Caco-2 (cell line): ENCODE results near the gene TPX2. TPM values are rescaled to one million over a fixed set of nuclear protein-coding genes. Genes with fewer than 3 reads are reported as not detected.
A peak's percentile ranks its signal among the peaks of the same experiment; 100 is the strongest.

ENCODE experiments used
- BruUV-seq: library from RNA; stranded (reverse); fragments of 400-500 nt; replicated peaks from 2 replicates; lab custom pipeline; 2021; lab: Mats Ljungman, UMichigan
- CTCF ChIA-PET: fragments of 300-600 bp; sonication (Branson Sonifier 250); formaldehyde crosslinking; loops from one replicate; lab custom pipeline; 2022; ENCODE audit warnings: antibody characterized with exemption; lab: Charles Lee
- POLR2A ChIA-PET: fragments of 300-600 bp; sonication (Branson Sonifier 250); formaldehyde crosslinking; loops from one replicate; lab custom pipeline; 2022; ENCODE audit warnings: antibody characterized with exemption; lab: Charles Lee
- DNase-seq, 2 experiments: peaks; one replicate each; pipeline versions ENCODE4 v3.0.0 to v3.0.0-alpha.2; 2020 to 2022
- H3K27me3 ChIP-seq: replicated peaks from 2 replicates; pipeline ENCODE4 v1.6.0; 2011; ENCODE audit warnings: low read length; ENCODE audit not compliant: control insufficient read depth, insufficient read depth
- H3K36me3 ChIP-seq: 2 replicates; pipeline ENCODE4 v1.5.1; 2011; ENCODE audit warnings: low read length; ENCODE audit not compliant: control insufficient read depth, insufficient read depth
- H3K4me1 ChIP-seq: fragments of 250-450 bp; sonication (Bioruptor Pico); 2 replicates; pipeline ENCODE4 v1.5.1; 2020; ENCODE audit warnings: mild to moderate bottlenecking
- H3K4me3 ChIP-seq: 2 replicates; pipeline ENCODE4 v1.5.1; 2011; ENCODE audit warnings: low read depth, mild to moderate bottlenecking, control low read depth, low read length
- H3K9me3 ChIP-seq: fragments of 250-450 bp; sonication (Bioruptor Pico); 2 replicates; pipeline ENCODE4 v1.5.1; 2020; ENCODE audit warnings: mild to moderate bottlenecking, moderate library complexity
- H3K27ac Mint-ChIP-seq: one replicate; pipeline ENCODE4 v1.8.0; 2022; ENCODE audit warnings: mixed read lengths; ENCODE audit not compliant: unreplicated experiment
- H3K27me3 Mint-ChIP-seq: one replicate; pipeline ENCODE4 v1.8.0; 2022; ENCODE audit warnings: mixed read lengths; ENCODE audit not compliant: insufficient read depth, unreplicated experiment
- H3K36me3 Mint-ChIP-seq: one replicate; pipeline ENCODE4 v1.8.0; 2022; ENCODE audit warnings: mild to moderate bottlenecking, mixed read lengths; ENCODE audit not compliant: insufficient read depth, unreplicated experiment
- H3K4me1 Mint-ChIP-seq: one replicate; pipeline ENCODE4 v1.8.0; 2022; ENCODE audit warnings: low read depth, mixed read lengths; ENCODE audit not compliant: unreplicated experiment
- H3K4me3 Mint-ChIP-seq: one replicate; pipeline ENCODE4 v1.8.0; 2022; ENCODE audit warnings: mild to moderate bottlenecking, moderate library complexity, mixed read lengths; ENCODE audit not compliant: unreplicated experiment
- H3K9me3 Mint-ChIP-seq: one replicate; pipeline ENCODE4 v1.8.0; 2022; ENCODE audit warnings: mixed read lengths; ENCODE audit not compliant: unreplicated experiment
- CTCF ChIP-seq, 2 experiments: fragments of 200-600 bp in 1 of 2; IDR thresholded peaks; 1 replicate in 1 of 2; 2 replicates in 1 of 2; pipeline versions ENCODE4 v1.5.1 to v1.8.0; 2011 to 2022; ENCODE audit warnings: antibody characterized with exemption in 1 of 2, control low read depth in 1 of 2, inconsistent platforms in 1 of 2, low read depth in 1 of 2, low read length in 1 of 2, mild to moderate bottlenecking in 1 of 2, moderate library complexity in 1 of 2; ENCODE audit not compliant: insufficient read depth in 1 of 2, severe bottlenecking in 1 of 2, unreplicated experiment in 1 of 2
- intact Hi-C: fragments of 100-400 bp; cut with micrococcal nuclease; formaldehyde crosslinking; loops from one replicate; pipeline ENCODE4 v1.10.0; 2022; ENCODE audit not compliant: unreplicated experiment
- total RNA-seq: library from RNA; stranded (reverse); gene quantifications from 2 replicates; pipeline ENCODE4 v1.2.3, GENCODE V29; 2022

Gene TPX2
- total RNA-seq, 1 experiment from 2014 or later, result 237 TPM

GRCh38 chr20:31841928-31842327, 102.8 kb downstream of the TPX2 start:
- DNase-seq, result no peak
- Mint-ChIP-seq H3K4me3 (no peak overlapping the region), H3K9me3 (no peaks in the 10 kb centered on the region), H3K27ac (no peak overlapping the region), H3K36me3 (no peaks in the 10 kb centered on the region), H3K27me3 (no peaks in the 10 kb centered on the region), H3K4me1 (no peaks in the 10 kb centered on the region)
- H3K27me3 ChIP-seq, result 0 out of 2 replicates have a peak, but pooled peaks cover 2% of the 10 kb centered on the region
- ChIA-PET POLR2A (no interaction called here), CTCF (no interaction called here)
- H3K36me3 ChIP-seq, result no peaks in the 10 kb centered on the region
- BruUV-seq, result no TSS peak
- TF ChIP-seq CTCF (IDR thresholded peaks at IDR 0.05; ENCODE audit: insufficient read depth in 1 of 2, low read depth in 1 of 2, low read length in 1 of 2, severe bottlenecking in 1 of 2, unreplicated experiment in 1 of 2), result no peak
- no peaks in the 10 kb centered on the region for H3K9me3 ChIP-seq
- no peaks in the 10 kb centered on the region for H3K4me1 ChIP-seq
- H3K4me3 ChIP-seq, result no peak overlapping the region
- intact Hi-C loops, result no loop called here

GRCh38 chr20:31842471-31843157, 103.5 kb downstream of the TPX2 start:
- Mint-ChIP-seq H3K4me3 (no peak overlapping the region), H3K36me3 (no peaks in the 10 kb centered on the region), H3K4me1 (no peaks in the 10 kb centered on the region), H3K9me3 (no peaks in the 10 kb centered on the region), H3K27me3 (no peaks in the 10 kb centered on the region), H3K27ac (no peak overlapping the region)
- no peaks in the 10 kb centered on the region for H3K36me3 ChIP-seq
- ChIA-PET CTCF (interaction anchor here (1.3 kb wide), 1 partner anchor 20 kb away, joined by 3 read pairs; no protein-coding TSS in a partner anchor), POLR2A (no interaction called here)
- peak in 1 of 2 experiments; percentile 6 for TF ChIP-seq CTCF (IDR thresholded peaks at IDR 0.05; ENCODE audit: insufficient read depth in 1 of 2, low read depth in 1 of 2, low read length in 1 of 2, severe bottlenecking in 1 of 2, unreplicated experiment in 1 of 2)
- no peak overlapping the region for H3K4me3 ChIP-seq
- BruUV-seq, result no TSS peak
- 0 out of 2 replicates have a peak, but pooled peaks cover 3% of the 10 kb centered on the region for H3K27me3 ChIP-seq
- no peaks in the 10 kb centered on the region for H3K4me1 ChIP-seq
- no peak for DNase-seq
- no peaks in the 10 kb centered on the region for H3K9me3 ChIP-seq
- intact Hi-C loops, result no loop called here

- no peak for TF ChIP-seq CTCF (IDR thresholded peaks at IDR 0.05; ENCODE audit: insufficient read depth in 1 of 2, low read depth in 1 of 2, low read length in 1 of 2, severe bottlenecking in 1 of 2, unreplicated experiment in 1 of 2)
- intact Hi-C loops, result no loop called here
- H3K9me3 ChIP-seq, result no peaks in the 10 kb centered on the region
- Mint-ChIP-seq H3K4me1 (no peaks in the 10 kb centered on the region), H3K4me3 (no peak overlapping the region), H3K27ac (no peak overlapping the region), H3K27me3 (no peaks in the 10 kb centered on the region), H3K36me3 (no peaks in the 10 kb centered on the region), H3K9me3 (no peaks in the 10 kb centered on the region)
- BruUV-seq, result no TSS peak
- H3K36me3 ChIP-seq, result no peaks in the 10 kb centered on the region
- no peaks in the 10 kb centered on the region for H3K4me1 ChIP-seq
- ChIA-PET CTCF (interaction anchor here (1.3 kb wide), 1 partner anchor 21 kb away, joined by 3 read pairs; no protein-coding TSS in a partner anchor), POLR2A (no interaction called here)
- no peak overlapping the region for H3K4me3 ChIP-seq
- 0 out of 2 replicates have a peak, but pooled peaks cover 3% of the 10 kb centered on the region for H3K27me3 ChIP-seq
- no peak for DNase-seq
These were observed 104.2 kb downstream of the TPX2 start for GRCh38 chr20:31843288-31843687.
